ENCODE data around the gene ANK2.

The ANK2 gene

GRCh38 chr4:113394730-113395530 is 345.5 kb downstream of the ANK2 start:
- Histone ChIP-seq H3K4me3 (ENCODE audit: low read depth, low read length) (no peak overlapping the region), H3K9me3 (no peaks in the 10 kb centered on the region), H3K36me3 (no peaks in the 10 kb centered on the region), H3K4me1 (no peaks in the 10 kb centered on the region), H3K27me3 (no peaks in the 10 kb centered on the region)
- DNase-seq = peak; percentile 53
- TF ChIP-seq CTCF (IDR thresholded peaks at IDR 0.05; ENCODE audit: low read depth, low read length) = peak; percentile 80

- DNase-seq = no peak
- no peak for TF ChIP-seq CTCF (IDR thresholded peaks at IDR 0.05; ENCODE audit: low read depth, low read length)
- Histone ChIP-seq H3K9me3 (no peaks in the 10 kb centered on the region), H3K4me1 (no peaks in the 10 kb centered on the region), H3K36me3 (no peaks in the 10 kb centered on the region), H3K27me3 (no peaks in the 10 kb centered on the region), H3K4me3 (ENCODE audit: low read depth, low read length) (no peak overlapping the region)
Measured at GRCh38 chr4:113397114-113397701, 347.8 kb downstream of the ANK2 start.

GRCh38 chr4:113398441-113399143 is 349.1 kb downstream of the ANK2 start:
- H3K9me3 ChIP-seq = no peaks in the 10 kb centered on the region
- no peaks in the 10 kb centered on the region for H3K4me1 ChIP-seq
- no peak for TF ChIP-seq CTCF (IDR thresholded peaks at IDR 0.05; ENCODE audit: low read depth, low read length)
- no peak for DNase-seq
- H3K27me3 ChIP-seq = no peaks in the 10 kb centered on the region
- H3K36me3 ChIP-seq = no peaks in the 10 kb centered on the region
- H3K4me3 ChIP-seq (ENCODE audit: low read depth, low read length) = no peak overlapping the region

- no peaks in the 10 kb centered on the region for H3K27me3 ChIP-seq
- H3K4me1 ChIP-seq = no peaks in the 10 kb centered on the region
Measured at GRCh38 chr4:113404167-113404571, 354.7 kb downstream of the ANK2 start.

GRCh38 chr4:113404841-113405240 is 355.4 kb downstream of the ANK2 start:
- Histone ChIP-seq H3K27me3 (no peaks in the 10 kb centered on the region), H3K4me3 (ENCODE audit: low read depth, low read length) (no peak overlapping the region), H3K36me3 (no peaks in the 10 kb centered on the region), H3K9me3 (no peaks in the 10 kb centered on the region), H3K4me1 (no peaks in the 10 kb centered on the region)
- DNase-seq = no peak
- TF ChIP-seq CTCF (IDR thresholded peaks at IDR 0.05; ENCODE audit: low read depth, low read length) = no peak

More at GRCh38 chr4:113404167-113404571, 354.7 kb downstream of the ANK2 start:
- H3K9me3 ChIP-seq = no peaks in the 10 kb centered on the region
- DNase-seq = no peak
- no peak overlapping the region for H3K4me3 ChIP-seq (ENCODE audit: low read depth, low read length)
- no peaks in the 10 kb centered on the region for H3K36me3 ChIP-seq
- no peak for TF ChIP-seq CTCF (IDR thresholded peaks at IDR 0.05; ENCODE audit: low read depth, low read length)

Measured in BE2C (cell line).